HUES48 (cell line): ENCODE data around the gene SH3RF3.

ENCODE experiments used
- H3K27ac ChIP-seq: one replicate; pipeline ENCODE4 v1.7.0; 2013; ENCODE audit warnings: low read depth, low read length, inconsistent platforms
- H3K27me3 ChIP-seq: 2 replicates; pipeline ENCODE4 v1.6.1; 2013; ENCODE audit warnings: mild to moderate bottlenecking, low read length; ENCODE audit not compliant: control insufficient read depth, insufficient read depth
- H3K36me3 ChIP-seq: 2 replicates; pipeline ENCODE4 v1.6.1; 2013; ENCODE audit warnings: low read length; ENCODE audit not compliant: control insufficient read depth, insufficient read depth
- H3K4me1 ChIP-seq: 2 replicates; pipeline ENCODE4 v1.6.1; 2013; ENCODE audit warnings: mild to moderate bottlenecking, low read length; ENCODE audit not compliant: control insufficient read depth, insufficient read depth
- H3K4me3 ChIP-seq: 2 replicates; pipeline ENCODE4 v1.5.1; 2013; ENCODE audit warnings: mild to moderate bottlenecking, low read depth, low read length
- H3K9ac ChIP-seq: 2 replicates; pipeline ENCODE4 v1.6.1; 2013; ENCODE audit warnings: mild to moderate bottlenecking, low read depth, low read length, moderate library complexity
- H3K9me3 ChIP-seq: 2 replicates; pipeline ENCODE4 v1.6.1; 2013; ENCODE audit warnings: low read length; ENCODE audit not compliant: control insufficient read depth, insufficient read depth

Gene SH3RF3

DNA sequence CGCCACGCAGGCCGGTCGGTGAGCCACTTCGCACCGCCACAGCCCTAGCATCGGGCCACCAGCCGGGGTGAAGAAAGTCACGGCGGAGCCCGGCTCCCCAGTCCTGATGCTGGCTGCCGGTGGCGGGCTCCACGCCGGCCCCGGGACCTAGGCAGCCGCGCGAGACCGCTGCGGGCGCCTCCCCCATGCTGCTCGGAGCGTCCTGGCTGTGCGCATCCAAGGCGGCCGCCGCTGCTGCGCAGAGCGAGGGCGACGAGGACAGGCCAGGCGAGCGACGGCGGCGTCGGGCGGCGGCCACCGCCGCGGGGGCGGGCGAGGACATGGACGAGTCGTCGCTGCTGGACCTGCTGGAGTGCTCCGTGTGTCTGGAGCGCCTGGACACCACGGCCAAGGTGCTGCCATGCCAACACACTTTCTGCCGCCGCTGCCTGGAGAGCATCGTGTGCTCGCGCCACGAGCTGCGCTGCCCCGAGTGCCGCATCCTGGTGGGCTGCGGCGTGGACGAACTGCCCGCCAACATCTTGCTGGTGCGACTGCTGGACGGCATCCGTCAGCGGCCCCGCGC is 433 bp downstream of the SH3RF3 start:
- Histone ChIP-seq H3K27ac (no peak overlapping the region), H3K4me3 (peak overlapping the region; percentile 73), H3K9ac (no peak overlapping the region)

DNA sequence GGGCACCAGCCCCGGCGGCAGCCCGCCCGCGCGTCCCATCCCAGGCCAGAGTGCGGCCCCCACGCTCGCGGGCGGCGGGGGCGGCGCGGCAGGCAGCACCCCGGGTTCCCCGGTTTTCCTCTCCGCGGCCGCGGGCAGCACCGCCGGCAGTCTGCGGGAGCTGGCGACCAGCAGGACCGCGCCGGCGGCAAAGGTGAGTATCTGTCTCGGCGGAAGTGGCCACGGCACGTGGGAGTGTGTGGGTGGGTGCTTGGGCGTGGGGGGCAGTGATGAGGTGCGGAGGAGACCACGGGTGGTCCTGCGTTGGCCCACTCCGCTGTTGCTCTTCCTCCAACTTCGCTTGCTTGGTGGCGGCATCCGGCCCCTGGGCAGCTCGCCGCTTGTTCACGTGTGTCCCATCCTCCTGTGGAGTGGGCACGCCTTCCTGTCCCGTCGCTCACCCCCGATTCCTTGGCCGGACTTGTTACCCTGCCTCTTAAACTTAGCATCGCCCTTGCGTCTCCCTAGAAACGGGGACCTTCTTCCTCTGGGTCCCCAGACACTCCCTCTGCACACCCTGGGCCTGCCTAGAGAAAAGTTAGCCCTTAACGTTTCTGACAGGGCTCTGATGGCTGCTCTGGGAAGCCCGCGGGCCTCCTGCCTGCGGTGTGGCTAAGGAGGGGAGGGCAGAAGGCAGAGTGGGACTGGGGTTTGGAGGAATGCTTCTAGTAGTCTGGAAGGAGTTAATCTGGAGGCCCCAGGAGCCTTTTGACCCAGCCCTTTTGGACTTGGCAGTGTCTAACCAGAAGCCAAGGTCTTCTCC is 1.1 kb downstream of the SH3RF3 start:
- no peak overlapping the region for H3K27ac ChIP-seq
- no peaks in the 10 kb centered on the region for H3K9me3 ChIP-seq
- H3K36me3 ChIP-seq = no peaks in the 10 kb centered on the region
- H3K27me3 ChIP-seq = peaks cover 69% of the 10 kb centered on the region
- peak overlapping the region; percentile 73 for H3K4me3 ChIP-seq
- no peak overlapping the region for H3K9ac ChIP-seq
- H3K4me1 ChIP-seq = 0 out of 2 replicates have a peak, but pooled peaks cover 3% of the 10 kb centered on the region

More for the DNA sequence above, 433 bp downstream of the SH3RF3 start:
- H3K36me3 ChIP-seq = no peaks in the 10 kb centered on the region
- no peaks in the 10 kb centered on the region for H3K9me3 ChIP-seq
- peaks cover 69% of the 10 kb centered on the region for H3K27me3 ChIP-seq
- 0 out of 2 replicates have a peak, but pooled peaks cover 3% of the 10 kb centered on the region for H3K4me1 ChIP-seq

DNA sequence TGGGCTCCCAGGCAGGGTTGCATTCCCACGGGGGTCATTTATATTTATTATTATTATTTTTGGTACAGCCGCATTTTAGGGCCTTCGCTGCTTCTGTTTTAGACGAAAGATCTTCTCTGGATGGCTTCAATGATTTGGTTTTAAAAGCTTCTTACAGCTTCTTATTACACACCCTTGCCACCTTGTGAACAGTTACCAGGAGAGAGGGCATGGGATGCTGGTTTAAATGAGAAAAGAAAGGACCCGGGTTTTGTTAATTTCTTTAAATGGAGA is 1.7 kb downstream of the SH3RF3 start:
- Histone ChIP-seq H3K27me3 (peaks cover 67% of the 10 kb centered on the region), H3K27ac (no peak overlapping the region)

DNA sequence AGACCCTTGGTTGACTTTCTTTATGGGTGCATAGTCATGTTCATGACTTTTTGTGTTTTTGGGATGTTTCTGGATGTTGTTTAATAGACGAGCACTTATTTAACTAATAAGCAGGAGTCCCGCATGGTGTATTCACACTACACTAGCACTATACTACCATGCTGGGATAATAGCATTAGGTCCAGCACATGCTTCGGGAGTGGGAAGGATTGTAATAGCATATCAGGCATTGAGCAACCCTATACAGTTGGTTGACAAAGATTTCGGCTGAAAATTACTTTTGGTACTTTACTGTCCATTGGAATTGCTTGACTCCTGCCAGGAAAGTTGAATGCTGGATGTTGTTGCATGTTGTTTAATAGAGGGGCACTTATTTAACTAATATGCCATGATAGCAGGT is 2.8 kb downstream of the SH3RF3 start:
- no peak overlapping the region for H3K27ac ChIP-seq
- no peak overlapping the region for H3K4me3 ChIP-seq
- H3K27me3 ChIP-seq = peaks cover 56% of the 10 kb centered on the region
- H3K4me1 ChIP-seq = 0 out of 2 replicates have a peak, but pooled peaks cover 3% of the 10 kb centered on the region
- H3K9ac ChIP-seq = no peak overlapping the region
- no peaks in the 10 kb centered on the region for H3K36me3 ChIP-seq
- H3K9me3 ChIP-seq = no peaks in the 10 kb centered on the region

More for the DNA sequence above, 1.7 kb downstream of the SH3RF3 start:
- no peaks in the 10 kb centered on the region for H3K36me3 ChIP-seq
- H3K4me3 ChIP-seq = no peak overlapping the region
- H3K4me1 ChIP-seq = 0 out of 2 replicates have a peak, but pooled peaks cover 3% of the 10 kb centered on the region
- no peak overlapping the region for H3K9ac ChIP-seq
- H3K9me3 ChIP-seq = no peaks in the 10 kb centered on the region

DNA sequence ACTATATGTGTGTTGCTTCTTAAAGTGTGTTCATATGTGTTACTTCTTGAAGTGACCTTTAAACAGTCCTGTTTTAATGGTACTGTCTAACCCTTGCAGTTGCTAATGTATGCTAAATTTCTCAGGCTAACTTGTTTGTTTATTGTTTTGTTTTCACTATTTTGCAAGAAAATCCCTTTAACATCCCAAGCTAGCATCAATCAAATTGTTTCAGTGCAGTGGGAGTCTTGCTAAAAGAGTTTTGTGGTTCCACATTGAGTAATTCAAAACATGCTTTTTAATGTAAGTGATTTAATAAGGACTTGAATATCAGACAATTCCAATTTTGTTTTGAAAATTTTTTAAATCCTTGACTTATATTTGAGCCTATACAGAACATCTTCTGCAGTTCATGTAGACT is 3.6 kb downstream of the SH3RF3 start:
- no peak overlapping the region for H3K9ac ChIP-seq
- H3K27ac ChIP-seq = no peak overlapping the region
- H3K36me3 ChIP-seq = no peaks in the 10 kb centered on the region
- H3K9me3 ChIP-seq = no peaks in the 10 kb centered on the region
- H3K4me1 ChIP-seq = 0 out of 2 replicates have a peak, but pooled peaks cover 3% of the 10 kb centered on the region
- H3K27me3 ChIP-seq = peaks cover 50% of the 10 kb centered on the region
- no peak overlapping the region for H3K4me3 ChIP-seq

DNA sequence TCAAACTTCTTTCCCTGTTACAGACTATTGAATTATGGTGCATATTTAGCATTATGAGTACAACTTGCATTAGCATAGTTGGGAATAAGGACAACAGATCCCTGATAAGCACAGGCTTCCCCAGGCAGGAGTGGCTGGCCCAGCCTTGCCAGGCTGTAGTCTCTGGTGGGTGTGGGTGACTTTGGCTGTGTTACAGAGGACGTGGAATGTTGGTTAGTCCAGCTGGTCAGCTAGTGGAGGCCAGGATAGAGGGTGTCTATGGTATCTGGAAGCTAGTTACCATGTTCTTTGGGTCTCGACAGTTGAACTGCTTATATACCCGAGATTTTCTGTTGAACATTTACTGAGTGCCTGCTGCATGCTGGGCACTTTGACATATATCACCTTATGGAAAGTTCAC is 4.7 kb downstream of the SH3RF3 start:
- Histone ChIP-seq H3K4me3 (no peak overlapping the region), H3K4me1 (0 out of 2 replicates have a peak, but pooled peaks cover 3% of the 10 kb centered on the region), H3K9ac (no peak overlapping the region), H3K27ac (no peak overlapping the region), H3K9me3 (no peaks in the 10 kb centered on the region), H3K27me3 (peaks cover 43% of the 10 kb centered on the region), H3K36me3 (no peaks in the 10 kb centered on the region)

DNA sequence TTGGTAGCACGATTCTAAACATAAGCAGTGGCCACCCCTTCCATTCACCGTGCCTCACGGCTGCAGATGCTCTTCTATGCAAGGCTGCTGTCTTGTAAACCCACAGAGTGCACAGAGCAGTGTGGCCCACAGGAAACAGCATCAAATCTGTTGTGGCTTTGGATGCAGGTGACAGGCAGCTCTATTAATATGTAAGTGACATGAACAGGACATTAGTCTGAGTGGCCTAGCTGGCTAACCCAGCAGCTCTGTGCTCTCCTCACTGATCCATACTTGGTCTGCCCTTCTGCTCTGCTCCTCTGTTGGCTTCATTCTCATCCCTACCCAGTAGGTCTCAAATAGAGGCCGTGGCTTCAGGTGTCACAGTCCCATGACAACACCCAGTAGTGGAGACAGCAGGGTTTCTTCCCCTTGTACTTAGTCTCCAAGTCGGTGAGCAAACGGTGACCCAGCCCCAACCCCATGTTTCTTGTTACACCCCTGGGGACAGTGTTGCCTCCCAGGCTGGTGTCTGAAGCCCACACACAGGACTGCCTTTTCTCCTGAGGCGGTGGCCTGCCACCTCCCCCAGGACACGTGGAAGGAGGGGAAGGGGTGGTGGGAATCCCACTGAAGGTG is 5.8 kb downstream of the SH3RF3 start:
- Histone ChIP-seq H3K9me3 (no peaks in the 10 kb centered on the region), H3K36me3 (no peaks in the 10 kb centered on the region), H3K9ac (no peak overlapping the region), H3K27ac (no peak overlapping the region), H3K4me3 (no peak overlapping the region), H3K27me3 (peaks cover 32% of the 10 kb centered on the region), H3K4me1 (0 out of 2 replicates have a peak, but pooled peaks cover 3% of the 10 kb centered on the region)

DNA sequence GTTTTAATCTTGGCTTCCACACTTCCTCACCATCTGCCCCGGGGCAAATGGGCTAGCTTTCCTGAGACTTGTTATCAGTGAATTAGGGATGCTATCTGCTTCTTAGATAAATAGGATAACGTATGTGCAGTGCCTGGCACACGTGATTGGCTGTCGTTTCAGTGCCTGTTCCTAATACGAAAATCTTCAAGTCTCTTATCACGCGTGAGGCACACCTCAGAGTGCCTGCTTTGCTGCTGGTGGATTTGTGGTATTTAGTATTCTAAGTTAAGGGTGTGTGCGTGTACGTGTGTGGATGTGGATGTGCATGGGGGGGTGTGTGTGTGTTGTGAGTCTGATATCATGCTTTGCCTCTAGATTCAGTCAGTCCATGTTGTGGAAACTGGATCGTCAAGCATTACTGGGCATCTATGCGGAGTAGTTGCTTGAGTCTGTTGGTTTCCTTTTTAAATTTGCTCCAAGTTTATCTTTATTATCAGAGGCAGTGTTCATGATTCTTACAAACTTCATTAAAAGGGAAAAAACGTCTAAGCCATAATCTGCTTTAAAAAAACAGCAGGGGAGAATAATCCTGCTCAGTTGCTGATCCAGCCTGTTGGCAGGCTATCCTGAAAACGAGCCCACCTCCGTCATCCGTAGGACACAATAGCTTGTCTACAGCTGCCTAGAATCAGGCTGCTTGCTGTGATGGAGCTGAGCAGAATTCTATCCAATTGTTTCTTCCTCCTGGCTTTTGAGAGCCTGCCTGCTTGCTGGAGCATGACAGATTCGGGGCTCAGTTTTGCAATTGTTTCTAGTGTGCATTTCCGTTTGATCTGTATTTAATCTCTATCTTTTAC is 6.6 kb downstream of the SH3RF3 start:
- H3K27ac ChIP-seq = no peak overlapping the region
- no peak overlapping the region for H3K9ac ChIP-seq
- peaks cover 24% of the 10 kb centered on the region for H3K27me3 ChIP-seq
- H3K36me3 ChIP-seq = no peaks in the 10 kb centered on the region
- no peaks in the 10 kb centered on the region for H3K9me3 ChIP-seq
- H3K4me1 ChIP-seq = 0 out of 2 replicates have a peak, but pooled peaks cover 3% of the 10 kb centered on the region
- no peak overlapping the region for H3K4me3 ChIP-seq

DNA sequence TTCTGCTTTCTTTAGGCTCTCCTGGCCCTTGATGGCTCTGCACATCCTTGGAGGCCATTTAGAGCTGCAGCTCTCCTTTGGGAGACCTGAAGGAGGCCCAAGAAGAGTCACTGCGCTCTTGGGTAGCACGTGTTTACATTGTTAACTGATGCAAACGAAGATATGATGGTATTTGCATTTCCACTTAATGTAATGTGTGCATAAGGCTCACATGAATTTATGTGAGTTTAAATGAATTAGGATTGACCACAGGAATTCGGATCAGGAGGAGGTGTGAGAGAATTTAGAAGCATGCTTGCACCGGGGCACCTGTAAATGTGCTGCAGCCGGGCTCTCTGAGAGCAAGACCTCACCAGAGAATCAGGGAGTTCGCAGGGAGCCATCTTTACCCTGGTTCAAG is 7.5 kb downstream of the SH3RF3 start:
- no peaks in the 10 kb centered on the region for H3K9me3 ChIP-seq
- no peak overlapping the region for H3K4me3 ChIP-seq
- H3K4me1 ChIP-seq = 0 out of 2 replicates have a peak, but pooled peaks cover 3% of the 10 kb centered on the region
- H3K27me3 ChIP-seq = peaks cover 15% of the 10 kb centered on the region
- no peak overlapping the region for H3K27ac ChIP-seq
- H3K9ac ChIP-seq = no peak overlapping the region
- H3K36me3 ChIP-seq = no peaks in the 10 kb centered on the region

DNA sequence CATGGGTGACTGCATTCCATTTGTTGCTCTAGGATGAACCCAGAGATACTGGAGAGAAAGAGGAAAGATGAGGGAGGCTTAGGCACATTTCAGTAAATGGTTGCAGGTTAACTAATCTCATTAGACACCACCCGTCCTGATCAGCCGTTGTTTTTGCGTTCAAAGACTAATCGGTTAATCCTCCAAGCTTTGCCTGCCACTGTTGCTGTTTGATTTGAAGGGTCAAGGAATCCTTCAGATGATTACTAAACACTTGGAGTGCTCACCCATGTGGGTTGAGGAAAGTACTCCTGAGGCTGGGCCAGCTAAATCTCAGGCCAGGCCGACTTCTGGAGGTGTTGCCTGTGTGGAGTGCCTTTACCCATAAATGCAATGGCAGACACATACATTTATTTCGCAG is 8.6 kb downstream of the SH3RF3 start:
- no peak overlapping the region for H3K4me3 ChIP-seq
- H3K4me1 ChIP-seq = 0 out of 2 replicates have a peak, but pooled peaks cover under 1% of the 10 kb centered on the region
- no peaks in the 10 kb centered on the region for H3K36me3 ChIP-seq
- H3K27ac ChIP-seq = no peak overlapping the region
- H3K27me3 ChIP-seq = peaks cover 4% of the 10 kb centered on the region; the same call in 1 of the 2 replicates
- H3K9me3 ChIP-seq = no peaks in the 10 kb centered on the region
- no peak overlapping the region for H3K9ac ChIP-seq
